T-cell (primary cell): Measurements from ENCODE around the gene KIF19. TPM values are rescaled to one million over a fixed set of nuclear protein-coding genes. Genes with fewer than 3 reads are reported as not detected.

Source experiments
- ATAC-seq, 4 experiments: fragments of 200-7000 bp in 3 of 4; fragments of 150-1000 bp in 1 of 4; cut with Tn5 transposase; replicated peaks in 1 of 4; 1 replicate in 3 of 4; 2 replicates in 1 of 4; pipeline ENCODE4 v1.10.0; 2021; ENCODE audit warnings: moderate library complexity in 3 of 4, mild to moderate bottlenecking in 2 of 4, moderate number of reproducible peaks in 1 of 4
- CTCF ChIA-PET, 2 donors: fragments of 300-600 bp; sonication (Branson Sonifier 250); formaldehyde crosslinking; loops; one replicate each; lab custom pipeline; 2022; ENCODE audit warnings: antibody characterized with exemption in 2 of 2; lab: Charles Lee
- POLR2A ChIA-PET, 2 donors: fragments of 300-600 bp; sonication (Branson Sonifier 250); formaldehyde crosslinking; loops; one replicate each; lab custom pipeline; 2022; ENCODE audit warnings: antibody characterized with exemption in 2 of 2; lab: Charles Lee
- DNase-seq, 35 experiments: peaks; one replicate each; pipeline versions ENCODE4 v3.0.0 to v3.0.0-alpha.2; 2013 to 2023
- H3K27ac ChIP-seq: one replicate; pipeline ENCODE4 v1.5.1; 2013; ENCODE audit warnings: low read length
- H3K27me3 ChIP-seq, 2 experiments: replicated peaks in 1 of 2; 1 replicate in 1 of 2; 2 replicates in 1 of 2; pipeline versions ENCODE4 v1.6.1 to v1.7.0; 2013; ENCODE audit warnings: low read length in 1 of 2, mixed read lengths in 1 of 2; ENCODE audit not compliant: control insufficient read depth in 2 of 2, insufficient read depth in 2 of 2; ENCODE audit errors: extremely low read depth in 1 of 2
- H3K36me3 ChIP-seq, 2 donors: 1 replicate in 1 of 2; 2 replicates in 1 of 2; pipeline versions ENCODE4 v1.6.1 to v1.7.0; 2013; ENCODE audit warnings: low read length in 1 of 2; ENCODE audit not compliant: control insufficient read depth in 2 of 2, insufficient read depth in 1 of 2; ENCODE audit errors: extremely low read depth in 1 of 2
- H3K4me1 ChIP-seq, 2 experiments: 1 replicate in 1 of 2; 2 replicates in 1 of 2; pipeline versions ENCODE4 v1.6.1 to v1.7.0; 2013; ENCODE audit warnings: low read length in 2 of 2, mixed read lengths in 1 of 2; ENCODE audit not compliant: insufficient read depth in 2 of 2, control insufficient read depth in 1 of 2; ENCODE audit errors: extremely low read depth in 1 of 2
- H3K4me3 ChIP-seq, 2 donors: 1 replicate in 1 of 2; 2 replicates in 1 of 2; pipeline versions ENCODE4 v1.5.1 to v1.7.0; 2013; ENCODE audit warnings: mild to moderate bottlenecking in 2 of 2, low read length in 1 of 2, moderate library complexity in 1 of 2; ENCODE audit not compliant: control insufficient read depth in 1 of 2; ENCODE audit errors: extremely low read depth in 1 of 2
- H3K9me3 ChIP-seq: 2 replicates; pipeline ENCODE4 v1.7.0; 2013
- H3K27ac Mint-ChIP-seq, 2 donors: one replicate each; pipeline ENCODE4 v1.8.0; 2020 to 2021; ENCODE audit warnings: mild to moderate bottlenecking in 2 of 2, mixed read lengths in 2 of 2
- H3K27me3 Mint-ChIP-seq, 2 donors: one replicate each; pipeline ENCODE4 v1.8.0; 2021 to 2022; ENCODE audit warnings: mixed read lengths in 2 of 2
- H3K36me3 Mint-ChIP-seq: one replicate; pipeline ENCODE4 v1.8.0; 2021; ENCODE audit warnings: mixed read lengths
- H3K4me1 Mint-ChIP-seq, 3 donors: one replicate each; pipeline ENCODE4 v1.8.0; 2020 to 2022; ENCODE audit warnings: mixed read lengths in 3 of 3, mild to moderate bottlenecking in 1 of 3
- H3K4me3 Mint-ChIP-seq, 3 donors: one replicate each; pipeline ENCODE4 v1.8.0; 2020 to 2022; ENCODE audit warnings: mild to moderate bottlenecking in 3 of 3, mixed read lengths in 3 of 3, moderate library complexity in 3 of 3
- H3K9me3 Mint-ChIP-seq, 3 donors: one replicate each; pipeline ENCODE4 v1.8.0; 2020 to 2022; ENCODE audit warnings: mixed read lengths in 3 of 3
- WGBS: methylation state at CpG from one replicate; pipeline ENCODE4 v1.1.5; 2013; ENCODE audit warnings: missing lambda C conversion rate; ENCODE audit not compliant: insufficient coverage; 5-methylcytosine and 5-hydroxymethylcytosine counted together
- total RNA-seq, 35 experiments: library from RNA in 6 of 35; stranded (reverse) in 6 of 35; fragments of 120-200 nt in 1 of 35; gene quantifications; one replicate each; pipeline versions ENCODE4 v1.2.1 to v1.2.4 and lab custom pipeline; 2013 to 2026

The KIF19 gene
- total RNA-seq, 5 donors from 2014 or later (not counting 1 experiment from before 2014, with no cell fraction given), result 0.20 to 2.0 (median 0.53) TPM

DNA sequence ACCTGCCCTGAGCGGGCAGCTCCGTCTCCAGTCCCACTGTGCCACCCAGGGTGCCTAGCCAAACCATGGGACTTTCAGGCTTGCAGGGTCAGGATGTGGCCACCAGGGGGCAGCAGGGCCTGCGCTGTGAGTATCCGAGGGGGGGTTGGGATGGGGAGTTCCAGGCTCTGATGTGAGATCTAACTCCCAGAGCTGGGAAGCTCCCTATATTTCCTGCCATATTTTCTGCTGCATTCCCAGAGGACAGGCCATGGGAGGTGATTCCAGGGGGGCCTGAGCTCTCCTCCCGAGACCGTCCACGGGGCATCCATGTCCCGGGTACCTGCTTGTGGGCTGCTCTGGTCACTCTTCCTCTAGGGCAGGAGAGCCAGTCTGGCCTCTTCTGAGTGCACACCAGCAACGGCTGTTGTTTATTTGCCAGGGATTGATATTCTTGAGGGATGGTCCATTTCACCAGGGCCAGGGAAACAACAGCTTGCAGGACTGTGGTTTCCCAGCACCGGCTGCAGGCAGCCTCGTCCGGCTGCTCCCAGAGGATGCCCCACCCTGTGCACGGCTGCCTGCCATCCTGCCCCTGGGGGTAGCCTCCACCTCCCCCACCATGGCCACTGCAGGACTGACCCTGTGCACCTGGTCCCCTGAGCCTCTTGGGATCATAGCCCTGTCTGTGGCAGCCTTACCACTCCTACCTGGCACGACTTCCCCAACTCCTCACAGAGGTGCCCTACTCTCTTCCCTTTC is 42.5 kb downstream of the KIF19 start:
- Histone ChIP-seq H3K4me1 (peaks cover 15 to 22% of the 10 kb centered on the region in 2 experiments), H3K9me3 (no peaks in the 10 kb centered on the region), H3K4me3 (peak overlapping the region; percentile 16 to 32), H3K27me3 (peaks cover 0 to 49% of the 10 kb centered on the region in 2 experiments), H3K36me3 (no peaks in the 10 kb centered on the region), H3K27ac (no peak overlapping the region)
- DNase-seq (peak; percentile 22 to 85 (median 65)), ATAC-seq (peak; percentile 69 to 81 (median 76))
- POLR2A ChIA-PET, result interaction anchor here in 1 of 2 donors (0.6 kb wide), 1 partner anchor 1144 kb away, joined by 3 read pairs; no protein-coding TSS in a partner anchor
- Mint-ChIP-seq H3K36me3 (no peaks in the 10 kb centered on the region), H3K4me1 (peaks cover 15 to 17% (median 15%) of the 10 kb centered on the region in 3 donors), H3K9me3 (no peaks in the 10 kb centered on the region), H3K4me3 (peak overlapping the region; percentile 31 to 69 (median 43)), H3K27me3 (peaks cover 6 to 9% of the 10 kb centered on the region in 2 donors), H3K27ac (no peak overlapping the region)
- CTCF ChIA-PET, result interaction anchor here (0.5 to 2.4 kb wide), 24 partner anchors 9 to 1429 kb away, joined by 3 to 13 read pairs (median 4); no protein-coding TSS in a partner anchor
- 22% methylated on average over 12 of the region's 14 CpGs for WGBS

DNA sequence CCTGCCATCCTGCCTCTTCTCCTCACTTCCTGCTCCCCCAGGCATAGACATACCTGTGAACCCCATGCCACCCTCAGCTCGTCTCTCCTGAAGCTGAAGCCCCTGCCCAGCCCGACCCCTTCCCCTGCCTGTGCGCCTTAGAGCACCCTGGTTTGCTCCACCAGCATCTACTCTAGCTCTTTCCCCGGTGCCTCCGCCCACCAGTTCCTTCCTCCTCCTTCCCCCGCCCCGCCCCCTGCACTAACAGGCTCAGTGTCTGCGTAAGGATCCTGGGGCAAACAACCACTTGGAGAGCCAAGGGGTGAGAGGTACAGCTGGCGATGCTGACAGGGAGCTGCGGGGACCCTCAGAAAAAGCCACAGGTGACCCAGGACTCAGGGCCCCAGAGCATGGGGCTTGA is 43.2 kb downstream of the KIF19 start:
- POLR2A ChIA-PET, result no interaction called here
- Histone ChIP-seq H3K27ac (no peak overlapping the region), H3K36me3 (no peaks in the 10 kb centered on the region), H3K9me3 (no peaks in the 10 kb centered on the region), H3K4me3 (peak overlapping the region; percentile 10 to 17), H3K27me3 (peaks cover 0 to 52% of the 10 kb centered on the region in 2 experiments), H3K4me1 (peaks cover 15 to 22% of the 10 kb centered on the region in 2 experiments)
- ATAC-seq, result peak; percentile 72 to 83 (median 76)
- H3K9me3 Mint-ChIP-seq, result no peaks in the 10 kb centered on the region
- CTCF ChIA-PET, result interaction anchor here (0.5 to 2.4 kb wide), 18 partner anchors 9 to 1429 kb away, joined by 3 to 12 read pairs (median 4); no protein-coding TSS in a partner anchor
- H3K4me3 Mint-ChIP-seq, result peak overlapping the region; percentile 31 to 69 (median 43)
- peaks cover 15 to 17% (median 15%) of the 10 kb centered on the region in 3 donors for H3K4me1 Mint-ChIP-seq
- 3% methylated on average over 10 of the region's 10 CpGs for WGBS
- no peaks in the 10 kb centered on the region for H3K36me3 Mint-ChIP-seq
- H3K27me3 Mint-ChIP-seq, result peaks cover 6 to 9% of the 10 kb centered on the region in 2 donors
- H3K27ac Mint-ChIP-seq, result no peak overlapping the region
- peak; percentile 30 to 73 (median 61) for DNase-seq

DNA sequence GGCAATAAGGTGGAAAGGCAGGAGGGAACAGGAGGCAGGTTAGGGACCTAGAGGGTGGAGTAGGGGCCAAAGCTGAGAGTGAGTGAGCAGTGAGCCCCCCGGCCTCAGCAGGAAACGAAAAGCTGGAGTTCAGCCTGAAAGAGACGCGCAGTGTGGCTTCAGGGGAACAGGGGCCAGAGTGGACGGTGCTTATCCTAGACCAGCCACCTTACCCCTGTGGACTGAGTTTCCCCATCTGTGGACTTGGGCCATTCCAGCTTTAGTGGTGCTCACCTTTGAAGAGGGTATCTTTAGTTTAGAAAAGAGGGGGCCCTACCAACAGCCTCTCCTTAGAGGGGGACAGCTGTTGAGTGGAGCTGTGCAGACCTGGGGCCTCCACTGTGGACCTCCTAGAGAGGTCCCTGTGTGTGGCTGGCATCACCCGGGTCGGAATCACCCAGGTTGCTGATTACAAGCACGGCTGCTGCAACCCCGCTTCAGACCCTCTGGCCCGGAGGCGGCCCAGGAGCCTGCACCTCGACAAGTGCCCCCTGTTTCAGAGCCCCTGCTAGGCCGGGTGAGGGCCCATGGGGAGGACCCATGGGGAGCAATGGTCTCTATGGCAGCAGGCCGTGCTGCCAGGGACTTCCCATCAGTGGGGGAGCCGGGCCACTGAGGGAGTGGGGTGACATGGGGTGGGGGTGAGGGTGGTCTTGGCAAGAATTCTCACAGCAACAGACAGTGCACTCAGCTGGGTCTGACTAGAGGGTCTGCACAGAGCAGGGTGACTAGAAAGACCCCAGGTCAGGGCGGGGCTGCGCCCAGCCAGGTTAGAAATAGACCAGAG is 43.9 kb downstream of the KIF19 start:
- no peaks in the 10 kb centered on the region for H3K36me3 ChIP-seq
- Mint-ChIP-seq H3K36me3 (no peaks in the 10 kb centered on the region), H3K4me3 (peak overlapping the region in 2 of 3 donors; percentile 43 to 69), H3K27me3 (peaks cover 6 to 9% of the 10 kb centered on the region in 2 donors), H3K9me3 (no peaks in the 10 kb centered on the region), H3K4me1 (peaks cover 15 to 17% (median 15%) of the 10 kb centered on the region in 3 donors), H3K27ac (no peak overlapping the region)
- H3K27ac ChIP-seq, result no peak overlapping the region
- WGBS, result 84% methylated on average over 12 of the region's 17 CpGs
- CTCF ChIA-PET, result interaction anchor here (0.5 to 2.4 kb wide), 14 partner anchors 9 to 409 kb away, joined by 3 to 12 read pairs (median 4); no protein-coding TSS in a partner anchor
- H3K4me3 ChIP-seq, result no peak overlapping the region
- peaks cover 0 to 52% of the 10 kb centered on the region in 2 experiments for H3K27me3 ChIP-seq
- POLR2A ChIA-PET, result no interaction called here
- DNase-seq, result no peak
- no peaks in the 10 kb centered on the region for H3K9me3 ChIP-seq
- no peak for ATAC-seq
- H3K4me1 ChIP-seq, result peaks cover 15 to 22% of the 10 kb centered on the region in 2 experiments

DNA sequence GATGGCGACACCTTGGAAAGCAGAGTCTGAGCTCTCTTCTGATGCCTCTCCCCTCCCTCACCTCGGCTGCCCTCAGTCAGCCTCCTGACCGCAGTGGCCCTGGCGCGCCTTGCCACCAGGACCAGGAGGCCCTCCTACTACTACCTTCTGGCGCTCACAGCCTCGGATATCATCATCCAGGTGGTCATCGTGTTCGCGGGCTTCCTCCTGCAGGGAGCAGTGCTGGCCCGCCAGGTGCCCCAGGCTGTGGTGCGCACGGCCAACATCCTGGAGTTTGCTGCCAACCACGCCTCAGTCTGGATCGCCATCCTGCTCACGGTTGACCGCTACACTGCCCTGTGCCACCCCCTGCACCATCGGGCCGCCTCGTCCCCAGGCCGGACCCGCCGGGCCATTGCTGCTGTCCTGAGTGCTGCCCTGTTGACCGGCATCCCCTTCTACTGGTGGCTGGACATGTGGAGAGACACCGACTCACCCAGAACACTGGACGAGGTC is 45.7 kb downstream of the KIF19 start:
- 94% methylated on average over 25 of the region's 26 CpGs for WGBS
- H3K36me3 Mint-ChIP-seq, result no peaks in the 10 kb centered on the region
- no peak overlapping the region for H3K27ac Mint-ChIP-seq
- ATAC-seq, result no peak
- no peaks in the 10 kb centered on the region for H3K9me3 ChIP-seq
- H3K27me3 ChIP-seq, result peaks cover 0 to 49% of the 10 kb centered on the region in 2 experiments
- peaks cover 15 to 17% (median 15%) of the 10 kb centered on the region in 3 donors for H3K4me1 Mint-ChIP-seq
- no peak for DNase-seq
- no peak overlapping the region for H3K27ac ChIP-seq
- peaks cover 6 to 9% of the 10 kb centered on the region in 2 donors for H3K27me3 Mint-ChIP-seq
- H3K4me3 Mint-ChIP-seq, result no peak overlapping the region
- peaks cover 15 to 22% of the 10 kb centered on the region in 2 experiments for H3K4me1 ChIP-seq
- no peaks in the 10 kb centered on the region for H3K36me3 ChIP-seq
- H3K4me3 ChIP-seq, result no peak overlapping the region
- POLR2A ChIA-PET, result no interaction called here
- H3K9me3 Mint-ChIP-seq, result no peaks in the 10 kb centered on the region
- CTCF ChIA-PET, result interaction anchor here in 1 of 2 donors (1.0 kb wide), 1 partner anchor 15 kb away, joined by 3 read pairs; no protein-coding TSS in a partner anchor

DNA sequence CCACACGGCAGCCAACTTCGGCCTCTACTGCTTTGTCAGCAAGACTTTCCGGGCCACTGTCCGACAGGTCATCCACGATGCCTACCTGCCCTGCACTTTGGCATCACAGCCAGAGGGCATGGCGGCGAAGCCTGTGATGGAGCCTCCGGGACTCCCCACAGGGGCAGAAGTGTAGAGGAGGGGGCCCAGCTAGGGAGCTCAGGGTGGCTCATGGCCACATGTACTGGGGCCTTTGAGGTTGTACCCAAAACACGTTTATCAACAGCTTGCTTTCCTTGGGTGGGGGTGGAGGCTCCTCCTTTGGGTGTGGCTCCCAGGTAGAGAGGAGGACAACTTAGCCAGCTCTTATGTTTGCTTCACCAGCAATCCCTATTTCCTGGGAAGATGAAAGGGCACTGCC is 46.4 kb downstream of the KIF19 start:
- no peak overlapping the region for H3K27ac Mint-ChIP-seq
- POLR2A ChIA-PET, result no interaction called here

More for the DNA sequence above, 46.4 kb downstream of the KIF19 start:
- no peaks in the 10 kb centered on the region for H3K36me3 Mint-ChIP-seq
- Histone ChIP-seq H3K4me3 (no peak overlapping the region), H3K27ac (no peak overlapping the region), H3K4me1 (peaks cover 15 to 22% of the 10 kb centered on the region in 2 experiments), H3K36me3 (no peaks in the 10 kb centered on the region), H3K27me3 (peaks cover 0 to 45% of the 10 kb centered on the region in 2 experiments), H3K9me3 (no peaks in the 10 kb centered on the region)
- H3K4me1 Mint-ChIP-seq, result peaks cover 15 to 17% (median 15%) of the 10 kb centered on the region in 3 donors
- H3K9me3 Mint-ChIP-seq, result no peaks in the 10 kb centered on the region
- no peak for DNase-seq
- peaks cover 6 to 9% of the 10 kb centered on the region in 2 donors for H3K27me3 Mint-ChIP-seq
- H3K4me3 Mint-ChIP-seq, result no peak overlapping the region
- 98% methylated on average over 8 of the region's 9 CpGs for WGBS
- CTCF ChIA-PET, result no interaction called here
- no peak for ATAC-seq
